Bone marrow (tissue), 2 donors: Measurements from ENCODE around the gene SERPINI2.
A peak's percentile ranks its signal among the peaks of the same experiment; 100 is the strongest.

Experiments used
- DNase-seq, 2 donors: peaks; one replicate each; lab custom pipeline; 2025; lab: John Stamatoyannopoulos, UW

Gene SERPINI2

GRCh38 chr3:167473863-167474262 lies at the start of gene SERPINI2:
SERPINI2 (minus strand) TSS chr3:167474042; CDS start chr3:167471834, 2,208 bp downstream.
- no peak for DNase-seq

GRCh38 chr3:167521006-167521355 lies 47.1 kb upstream of the SERPINI2 start:
- peak in 1 of 2 donors; percentile 16 for DNase-seq

DNA sequence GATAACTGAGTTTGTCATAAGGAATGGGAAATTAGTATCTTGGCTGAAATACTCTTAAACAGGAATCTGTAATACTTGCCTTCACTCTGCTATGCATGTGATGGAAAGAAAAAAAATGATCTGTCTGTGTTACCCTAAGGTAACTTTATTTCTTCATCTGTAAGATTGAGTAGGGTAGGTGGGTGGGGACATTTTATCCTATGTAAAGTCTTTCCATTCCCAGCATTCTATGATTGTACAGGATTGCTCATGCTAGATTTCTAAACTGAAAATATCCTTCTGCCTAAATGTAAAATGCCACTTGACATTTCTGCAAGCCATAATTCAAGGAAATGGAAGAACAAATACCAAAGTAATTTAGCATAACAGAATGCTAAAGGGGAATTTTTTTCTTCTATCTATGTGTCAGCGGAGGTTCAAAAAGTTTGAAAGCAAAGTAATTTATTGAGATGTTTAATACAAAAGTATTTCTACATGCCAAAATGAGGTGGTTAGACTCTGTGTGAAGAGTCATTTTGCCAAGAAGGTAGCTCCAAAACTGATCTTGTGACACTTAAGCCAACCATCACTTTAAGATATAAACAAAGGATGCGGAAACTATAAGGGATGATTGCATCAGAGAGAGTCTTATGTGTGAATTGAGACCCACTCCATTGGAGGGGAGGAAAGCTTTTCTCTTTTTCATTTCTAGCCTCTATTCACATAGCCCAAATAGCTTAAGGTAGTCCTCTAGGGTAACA lies 46.6 kb upstream of the SERPINI2 start:
- DNase-seq: no peak

- no peak for DNase-seq
These were observed 34.1 kb upstream of the SERPINI2 start for GRCh38 chr3:167507954-167508353.

- no peak for DNase-seq
These were observed 28.6 kb upstream of the SERPINI2 start for GRCh38 chr3:167502401-167502800.

DNA sequence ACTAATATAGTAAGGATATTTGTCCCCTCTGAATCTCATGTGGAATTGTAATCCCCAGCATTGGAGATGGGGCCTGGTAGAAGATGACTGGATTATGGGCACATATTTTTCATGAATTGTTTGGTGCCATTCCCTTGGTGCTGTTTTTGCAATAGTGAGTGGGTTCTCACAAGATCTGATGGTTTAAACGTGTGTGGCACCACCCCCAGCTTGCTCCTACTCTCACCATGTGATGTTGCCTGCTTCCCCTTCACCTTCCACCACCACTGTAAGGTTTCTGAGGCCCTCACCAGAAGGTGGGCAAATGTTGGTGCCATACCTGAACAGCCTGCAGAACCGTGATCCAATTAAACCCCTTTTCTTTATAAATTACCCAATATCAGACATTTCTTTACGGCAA lies 28.1 kb upstream of the SERPINI2 start:
- DNase-seq: no peak

DNA sequence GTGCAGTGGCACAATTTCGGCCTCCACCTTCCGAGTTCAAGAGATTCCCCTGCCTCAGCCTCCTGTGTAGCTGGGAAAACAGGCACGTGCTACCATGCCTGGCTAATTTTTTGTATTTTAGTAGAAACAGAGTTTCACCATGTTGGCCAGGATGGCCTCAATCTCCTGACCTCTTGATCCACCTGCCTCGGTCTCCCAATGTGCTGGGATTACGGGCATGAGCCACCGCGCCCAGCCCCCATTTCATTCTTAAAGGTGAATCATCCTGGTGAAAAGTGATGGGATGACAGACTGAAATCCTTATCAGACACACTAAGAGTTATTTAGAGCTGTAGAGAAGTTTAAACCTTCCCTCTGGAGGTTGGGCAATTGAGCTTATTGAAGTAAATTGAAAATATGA lies 24.1 kb upstream of the SERPINI2 start:
- DNase-seq: no peak

DNA sequence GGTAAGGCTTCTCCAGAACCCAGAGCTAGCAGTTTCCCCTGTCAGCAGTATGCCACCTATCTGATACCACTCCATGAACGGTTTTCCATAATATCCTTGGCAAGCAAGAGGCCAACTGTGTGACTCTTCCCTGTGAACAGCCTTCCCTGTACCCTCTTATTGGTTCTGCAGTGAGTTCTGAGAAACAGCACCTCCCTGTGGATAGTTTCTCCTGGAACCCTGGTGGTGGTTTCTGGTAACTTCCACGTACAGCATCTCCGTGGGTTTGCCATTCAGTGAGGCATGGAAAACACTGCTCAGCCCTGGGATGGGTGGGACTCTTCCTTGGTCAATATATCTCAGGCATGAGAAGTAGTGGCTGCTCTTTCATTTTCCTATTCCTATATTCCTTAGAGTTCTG lies 19.4 kb upstream of the SERPINI2 start:
- DNase-seq: no peak

GRCh38 chr3:167491621-167492020 lies 17.8 kb upstream of the SERPINI2 start:
- DNase-seq: no peak

GRCh38 chr3:167489571-167489970 lies 15.7 kb upstream of the SERPINI2 start:
- no peak for DNase-seq

DNA sequence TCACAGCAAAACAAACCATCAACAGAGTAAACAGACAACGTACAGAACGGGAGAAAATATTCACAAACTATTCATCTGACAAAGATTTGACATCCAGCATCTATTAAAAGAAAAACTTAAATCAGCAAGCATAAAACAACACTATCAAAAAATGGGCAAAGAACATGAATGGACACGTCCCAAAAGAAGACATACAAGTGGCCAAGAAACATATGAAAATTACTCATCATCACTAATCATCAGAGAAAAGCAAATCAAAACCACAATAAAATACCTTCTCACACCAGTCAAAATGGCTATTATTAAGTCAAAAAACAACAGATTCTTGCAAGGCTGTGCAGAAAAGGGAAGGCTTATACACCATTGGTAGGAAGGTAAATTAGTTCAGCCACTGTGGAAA lies 13.7 kb upstream of the SERPINI2 start:
- DNase-seq: no peak

DNA sequence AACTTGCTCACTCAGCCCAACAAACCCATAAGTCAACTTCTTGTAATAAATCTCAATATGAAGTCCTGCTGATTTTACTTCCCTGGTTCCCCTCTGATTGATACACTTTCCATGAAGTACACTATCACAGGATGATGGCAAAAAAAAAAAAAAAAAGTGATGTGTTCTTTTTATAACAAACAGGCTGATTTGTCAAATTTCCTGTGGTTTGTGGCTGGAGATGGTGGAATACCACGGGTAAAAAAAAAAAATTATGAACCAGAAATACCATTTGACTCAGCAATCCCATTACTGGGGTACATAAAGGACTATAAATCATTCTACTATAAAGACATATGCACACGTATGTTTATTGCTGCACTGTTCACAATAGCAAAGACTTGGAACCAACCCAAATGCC lies 10.7 kb upstream of the SERPINI2 start:
- no peak for DNase-seq

DNA sequence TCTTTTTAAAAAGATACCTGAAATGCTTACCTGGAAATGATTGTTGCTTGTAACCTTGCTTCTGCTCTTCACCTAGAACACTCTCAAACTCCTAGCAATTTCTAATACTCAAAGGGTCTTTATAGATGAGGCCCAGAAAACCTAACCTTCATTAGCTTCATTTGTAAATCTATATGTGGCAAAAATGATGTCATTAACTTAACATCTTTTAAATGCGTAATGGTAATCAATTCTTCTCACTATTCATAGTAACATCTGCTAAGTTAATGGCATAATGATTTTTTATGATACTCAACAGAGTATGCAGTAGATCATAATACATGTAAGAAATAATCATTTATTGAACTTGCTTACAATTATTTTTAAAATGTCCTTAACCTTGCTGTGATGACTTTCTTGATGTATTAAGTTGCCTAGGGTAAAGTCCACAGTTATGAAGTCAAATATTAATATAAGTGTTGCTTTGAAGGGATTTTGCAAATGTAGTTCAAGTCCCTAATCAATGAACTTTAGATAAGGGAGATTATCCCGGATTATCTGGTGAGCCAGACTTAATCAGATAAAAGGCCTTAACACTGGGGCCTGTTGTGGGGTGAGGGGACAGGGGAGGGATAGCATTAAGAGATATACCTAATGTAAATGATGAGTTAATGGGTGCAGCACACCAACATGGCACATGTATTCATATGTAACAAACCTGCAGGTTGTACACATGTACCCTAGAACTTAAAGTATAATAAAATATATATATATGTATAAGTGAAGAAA lies 10.1 kb upstream of the SERPINI2 start:
- DNase-seq: no peak

DNA sequence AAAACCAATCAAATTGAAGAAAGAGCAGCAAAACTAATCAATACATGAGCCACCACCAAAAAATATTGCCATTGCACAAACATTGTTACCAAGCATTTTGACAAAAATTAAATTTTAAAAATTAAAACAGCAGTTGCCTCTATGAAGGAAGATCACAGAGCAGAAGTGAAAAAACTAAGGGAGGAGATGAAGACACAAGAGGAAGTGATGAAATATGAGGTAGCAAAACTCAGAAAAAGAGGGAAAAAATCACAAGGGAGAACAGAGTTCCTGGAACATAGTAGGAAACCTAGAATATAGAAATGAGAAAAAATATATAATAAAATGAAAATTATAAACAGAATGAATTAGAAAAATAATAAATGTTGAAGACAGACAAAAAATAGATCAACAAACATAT lies 7.3 kb upstream of the SERPINI2 start:
- no peak for DNase-seq

DNA sequence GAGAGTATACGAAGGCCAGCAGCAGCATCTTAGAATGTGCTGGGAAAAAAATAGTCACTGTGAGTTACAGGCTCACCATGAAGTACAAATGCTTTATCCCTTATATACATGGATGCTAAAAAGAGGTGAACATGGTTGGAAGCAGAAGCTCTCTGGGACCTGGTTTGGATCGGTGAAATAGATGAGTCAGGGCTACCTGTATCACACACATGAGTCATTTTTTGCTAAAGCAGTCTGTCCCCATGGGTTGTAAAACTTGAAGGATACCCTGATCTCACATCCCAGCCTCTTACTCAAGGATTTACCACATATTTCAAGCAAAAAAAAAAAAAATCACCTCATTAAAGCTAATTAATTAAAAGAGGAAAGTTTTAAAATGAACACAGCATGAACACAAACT lies 6.9 kb upstream of the SERPINI2 start:
- no peak for DNase-seq

GRCh38 chr3:167469381-167469780 lies 4.5 kb downstream of the SERPINI2 start:
- DNase-seq: no peak

- no peak for DNase-seq
These were observed 5.8 kb downstream of the SERPINI2 start for GRCh38 chr3:167467848-167468611.

DNA sequence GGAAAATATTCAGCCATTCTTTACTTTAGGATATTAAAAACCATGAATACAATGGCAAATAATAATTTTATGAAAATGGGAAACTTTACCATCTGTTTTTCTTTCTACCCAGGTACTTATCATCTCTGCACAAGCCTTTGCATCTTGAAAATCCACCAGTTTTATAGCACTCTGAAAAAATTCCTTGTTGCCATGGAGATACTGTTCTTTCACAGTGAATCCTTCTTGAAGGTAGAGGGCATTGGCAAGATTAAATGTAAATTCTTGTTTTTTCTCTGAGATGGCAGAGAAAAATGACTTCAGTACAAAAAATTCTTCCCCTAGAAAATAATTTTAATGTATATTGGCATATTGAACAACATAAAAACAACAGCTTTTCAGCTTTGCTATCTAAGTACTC lies 6.9 kb downstream of the SERPINI2 start:
- DNase-seq: no peak

DNA sequence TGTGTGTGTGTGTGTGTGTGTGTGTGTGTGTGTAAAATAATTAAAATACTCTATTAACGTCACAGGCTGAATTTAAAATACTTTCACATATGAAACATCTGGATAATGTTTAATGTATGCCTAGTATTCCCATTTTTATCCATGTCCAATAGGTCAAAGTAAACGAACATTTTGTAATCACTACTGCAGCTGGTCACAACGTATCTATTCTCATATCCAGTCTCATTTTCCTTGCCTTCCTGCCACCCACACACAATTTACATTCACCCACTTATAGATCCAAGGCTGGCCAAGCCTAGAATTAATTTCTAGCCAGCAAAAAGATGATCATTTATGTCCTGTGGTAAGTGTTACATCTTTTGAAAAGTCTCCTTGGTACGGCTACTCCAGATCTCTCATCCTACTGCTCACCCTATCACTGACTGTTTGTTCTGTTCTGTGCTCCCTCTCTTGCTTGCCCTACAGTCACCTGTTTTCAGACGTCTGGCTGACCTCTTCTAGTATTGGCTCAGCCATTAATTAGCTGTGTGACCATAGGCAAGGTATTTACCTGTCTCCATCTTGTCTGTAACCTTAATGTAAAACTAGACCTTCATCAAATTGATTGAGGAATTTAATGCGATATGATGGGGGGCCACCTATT lies 17.6 kb downstream of the SERPINI2 start:
- no peak for DNase-seq

DNA sequence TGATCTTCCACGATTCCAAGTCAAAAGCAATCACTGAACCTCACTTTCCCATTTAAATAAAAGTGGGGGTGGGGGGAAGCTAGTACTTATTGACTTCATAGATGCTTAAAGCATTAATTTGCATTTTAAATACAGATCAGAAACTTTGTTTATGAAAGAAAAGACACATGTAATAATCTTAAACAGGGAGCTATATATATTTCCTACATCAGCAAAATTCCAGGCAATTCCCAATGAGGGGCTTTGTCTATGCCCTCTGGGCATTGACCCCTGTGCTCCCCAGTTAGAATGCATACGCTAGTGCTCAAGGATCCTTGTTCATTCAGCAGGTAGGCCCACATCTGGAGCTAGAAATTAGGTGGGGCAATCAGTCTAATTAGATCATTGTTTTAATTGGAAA lies 20.0 kb downstream of the SERPINI2 start:
- DNase-seq: no peak

DNA sequence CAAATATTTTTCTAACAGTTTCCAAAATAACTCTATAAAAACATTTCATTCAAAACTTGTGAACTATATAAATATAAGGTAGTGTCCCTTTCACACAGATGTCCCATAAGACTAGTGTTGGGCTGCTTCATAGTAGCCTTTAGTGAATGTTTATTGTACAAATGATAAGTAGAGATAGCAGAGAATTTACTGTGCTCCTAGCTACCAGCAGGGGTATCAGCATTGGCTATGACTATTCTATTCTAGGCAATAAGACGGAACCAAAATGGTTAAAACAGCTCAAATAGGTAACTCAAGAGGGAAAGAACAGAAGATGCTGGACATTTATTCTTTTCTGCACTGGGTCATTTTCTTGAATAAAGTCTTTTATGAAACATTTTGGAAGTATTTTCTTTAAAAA lies 22.6 kb downstream of the SERPINI2 start:
- no peak for DNase-seq

GRCh38 chr3:167450675-167451074 lies 23.2 kb downstream of the SERPINI2 start:
- DNase-seq: no peak
